Right atrium auricular region (tissue), 2 donors: ENCODE measurements around the gene SHANK1. TPM values are rescaled to one million over a fixed set of nuclear protein-coding genes. Genes with fewer than 3 reads are reported as not detected.

Experiments used
- DNase-seq: peaks from one replicate; pipeline ENCODE4 v3.0.0-alpha.2; 2019; ENCODE audit warnings: low spot score
- H3K27ac ChIP-seq, 2 donors: fragments of 200-600 bp; sonication (generic); 1 replicate in 1 of 2; 2 replicates in 1 of 2; pipeline ENCODE4 v1.5.1; 2016 to 2019
- H3K27me3 ChIP-seq, 2 donors: fragments of 200-600 bp; sonication (generic); one replicate each; pipeline versions ENCODE4 v1.5.1 to v1.6.0; 2017 to 2019
- H3K36me3 ChIP-seq: fragments of 200-600 bp; sonication (generic); one replicate; pipeline ENCODE4 v1.5.1; 2016
- H3K4me1 ChIP-seq, 2 donors: fragments of 200-600 bp; sonication (generic); one replicate each; pipeline versions ENCODE4 v1.5.1 to v1.6.0; 2017 to 2019
- H3K4me3 ChIP-seq, 2 donors: fragments of 200-600 bp; sonication (generic); 1 replicate in 1 of 2; 2 replicates in 1 of 2; pipeline ENCODE4 v1.5.1; 2017 to 2019; ENCODE audit warnings: mild to moderate bottlenecking in 1 of 2, moderate library complexity in 1 of 2
- H3K9me3 ChIP-seq, 2 donors: fragments of 200-600 bp; sonication (generic); one replicate each; pipeline ENCODE4 v1.5.1; 2019
- CTCF ChIP-seq, 2 donors: fragments of 200-600 bp; sonication (generic); IDR thresholded peaks; one replicate each; pipeline ENCODE4 v1.5.1; 2019; ENCODE audit warnings: antibody characterized with exemption in 2 of 2
- total RNA-seq, 2 donors: library from RNA; depleted of rRNA; stranded (reverse); fragments of >200 nt; gene quantifications; one replicate each; pipeline ENCODE4 v1.1.0, GENCODE V29; 2016

Gene SHANK1
- total RNA-seq, 2 donors from 2014 or later, result 0.56 to 1.8 TPM

- Histone ChIP-seq H3K4me3 (no peak overlapping the region), H3K27me3 (no peaks in the 10 kb centered on the region), H3K36me3 (no peaks in the 10 kb centered on the region), H3K9me3 (no peaks in the 10 kb centered on the region), H3K27ac (no peak overlapping the region), H3K4me1 (no peaks in the 10 kb centered on the region)
- TF ChIP-seq CTCF (IDR thresholded peaks at IDR 0.05), result no peak
- DNase-seq, result no peak
Observed at GRCh38 chr19:50741179-50741933, 21.8 kb upstream of the SHANK1 start.

GRCh38 chr19:50739914-50740426 lies 20.4 kb upstream of the SHANK1 start:
- no peak overlapping the region for H3K27ac ChIP-seq
- no peaks in the 10 kb centered on the region for H3K4me1 ChIP-seq
- no peak for TF ChIP-seq CTCF (IDR thresholded peaks at IDR 0.05)
- DNase-seq, result no peak
- no peak overlapping the region for H3K4me3 ChIP-seq
- no peaks in the 10 kb centered on the region for H3K9me3 ChIP-seq
- H3K27me3 ChIP-seq, result no peaks in the 10 kb centered on the region
- no peaks in the 10 kb centered on the region for H3K36me3 ChIP-seq

GRCh38 chr19:50739132-50739913 lies 19.7 kb upstream of the SHANK1 start:
- Histone ChIP-seq H3K36me3 (no peaks in the 10 kb centered on the region), H3K9me3 (no peaks in the 10 kb centered on the region), H3K27ac (no peak overlapping the region), H3K4me3 (no peak overlapping the region), H3K27me3 (no peaks in the 10 kb centered on the region), H3K4me1 (no peaks in the 10 kb centered on the region)
- no peak for DNase-seq
- no peak for TF ChIP-seq CTCF (IDR thresholded peaks at IDR 0.05)

GRCh38 chr19:50736338-50736737 lies 16.7 kb upstream of the SHANK1 start:
- H3K9me3 ChIP-seq, result no peaks in the 10 kb centered on the region
- no peaks in the 10 kb centered on the region for H3K27me3 ChIP-seq
- no peak for TF ChIP-seq CTCF (IDR thresholded peaks at IDR 0.05)

GRCh38 chr19:50735869-50736268 lies 16.3 kb upstream of the SHANK1 start:
- no peak for TF ChIP-seq CTCF (IDR thresholded peaks at IDR 0.05)
- Histone ChIP-seq H3K36me3 (no peaks in the 10 kb centered on the region), H3K4me3 (no peak overlapping the region), H3K4me1 (no peaks in the 10 kb centered on the region), H3K9me3 (no peaks in the 10 kb centered on the region), H3K27me3 (no peaks in the 10 kb centered on the region), H3K27ac (no peak overlapping the region)
- DNase-seq, result no peak

More at GRCh38 chr19:50736338-50736737, 16.7 kb upstream of the SHANK1 start:
- DNase-seq, result no peak
- Histone ChIP-seq H3K4me3 (no peak overlapping the region), H3K27ac (no peak overlapping the region), H3K4me1 (no peaks in the 10 kb centered on the region), H3K36me3 (no peaks in the 10 kb centered on the region)
